Sigmoid colon (tissue), 7 donors: Measurements from ENCODE around the gene LEF1. TPM values are rescaled to one million over a fixed set of nuclear protein-coding genes. Genes with fewer than 3 reads are reported as not detected.
A peak's percentile ranks its signal among the peaks of the same experiment; 100 is the strongest.
"Not testable (repeated sequence)": the region's sequence is repeated elsewhere in the genome, so short reads cannot be mapped to it uniquely, and the experiment has no call there.

Source experiments
- DNase-seq: peaks from one replicate; pipeline ENCODE4 v3.0.0-alpha.2; 2019
- H3K27ac ChIP-seq, 4 donors: fragments of 200-600 bp; sonication (generic); one replicate each; pipeline ENCODE4 v1.5.1; 2016 to 2019; ENCODE audit warnings: mild to moderate bottlenecking in 1 of 4
- H3K27me3 ChIP-seq, 3 donors: fragments of 200-600 bp; sonication (generic); one replicate each; pipeline ENCODE4 v1.5.1; 2019; ENCODE audit warnings: mild to moderate bottlenecking in 1 of 3
- H3K36me3 ChIP-seq, 4 donors: fragments of 200-600 bp; sonication (generic); one replicate each; pipeline ENCODE4 v1.5.1; 2016 to 2019
- H3K4me1 ChIP-seq, 4 donors: fragments of 200-600 bp; sonication (generic); one replicate each; pipeline ENCODE4 v1.5.1; 2017 to 2019
- H3K4me3 ChIP-seq, 4 donors: fragments of 200-600 bp; sonication (generic); one replicate each; pipeline ENCODE4 v1.5.1; 2017 to 2019; ENCODE audit warnings: mild to moderate bottlenecking in 2 of 4, moderate library complexity in 1 of 4
- H3K9me3 ChIP-seq, 4 donors: fragments of 200-600 bp in 3 of 4; sonication (generic) in 3 of 4; one replicate each; pipeline versions ENCODE4 v1.5.1 to v1.6.1; 2013 to 2019
- CTCF ChIP-seq, 4 experiments: fragments of 450-650 bp in 3 of 4; fragments of 200-600 bp in 1 of 4; IDR thresholded peaks; one replicate each; pipeline ENCODE4 v1.5.1; 2016 to 2019; ENCODE audit warnings: antibody characterized with exemption in 4 of 4, mild to moderate bottlenecking in 3 of 4, moderate library complexity in 2 of 4
- EP300 ChIP-seq, 4 donors: sonication (generic); formaldehyde crosslinking; IDR thresholded peaks; one replicate each; pipeline ENCODE4 v1.6.1; 2017; ENCODE audit warnings: antibody characterized with exemption in 4 of 4
- POLR2A ChIP-seq, 2 donors: fragments of 450-650 bp; IDR thresholded peaks; one replicate each; pipeline ENCODE4 v1.6.1; 2016; ENCODE audit warnings: antibody characterized with exemption in 2 of 2, mild to moderate bottlenecking in 2 of 2, moderate library complexity in 2 of 2
- POLR2AphosphoS5 ChIP-seq, 4 donors: sonication (generic); formaldehyde crosslinking; IDR thresholded peaks; one replicate each; pipeline ENCODE4 v1.6.1; 2017; ENCODE audit warnings: antibody characterized with exemption in 4 of 4
- WGBS, 2 donors: extraction: QIAGEN DNeasy Blood & Tissue Kit; methylation state at CpG; one replicate each; pipeline ENCODE4 v1.1.7; 2013; 5-methylcytosine and 5-hydroxymethylcytosine counted together
- intact Hi-C: fragments of 100-400 bp; cut with DNase I; formaldehyde crosslinking; loops from one replicate; pipeline ENCODE4 v1.15.1; 2023
- polyA plus RNA-seq, 3 donors: library from polyadenylated mRNA; stranded (reverse); fragments of 200-250 nt; gene quantifications; one replicate each; pipeline ENCODE4 v1.2.3, GENCODE V29; 2013
- total RNA-seq, 4 donors: library from RNA; depleted of rRNA; stranded (reverse); fragments of >200 nt; gene quantifications; one replicate each; pipeline ENCODE4 v1.1.0, GENCODE V29; 2016
- donor health status: healthy with polysubstance abuse.
- donor health status: Bipolar disorder and iron deficiency.
- donor health status: healthy.

The LEF1 gene
- total and polyA plus RNA-seq, 7 donors: 0.83 to 25.3 (median 3.2) TPM; not detected in 1

- H3K36me3 ChIP-seq: peaks cover 0 to 56% (median 24%) of the 10 kb centered on the region in 4 donors
- no peak for TF ChIP-seq POLR2AphosphoS5 (IDR thresholded peaks at IDR 0.05)
- TF ChIP-seq CTCF (IDR thresholded peaks at IDR 0.05): no peak
- TF ChIP-seq EP300 (IDR thresholded peaks at IDR 0.05): no peak
- no peak for TF ChIP-seq POLR2A (IDR thresholded peaks at IDR 0.05)
- intact Hi-C loops: no loop called here
Observed at GRCh38 chr4:108013327-108013726, 155.4 kb downstream of the LEF1 start.

GRCh38 chr4:108012382-108012781 is 156.3 kb downstream of the LEF1 start:
- intact Hi-C loops, H3K27me3 ChIP-seq, DNase-seq, H3K4me3 ChIP-seq, H3K27ac ChIP-seq, H3K4me1 ChIP-seq, H3K9me3 ChIP-seq: not testable (repeated sequence)
- 96% methylated on average over 5 of the region's 5 CpGs for WGBS, 2 donors
- peaks cover 0 to 51% (median 24%) of the 10 kb centered on the region in 4 donors for H3K36me3 ChIP-seq

More at GRCh38 chr4:108013327-108013726, 155.4 kb downstream of the LEF1 start:
- DNase-seq: no peak
- no peak overlapping the region for H3K4me3 ChIP-seq
- H3K27me3 ChIP-seq: no peaks in the 10 kb centered on the region
- no peak overlapping the region for H3K27ac ChIP-seq
- H3K4me1 ChIP-seq: peaks cover 0 to 6% (median under 1%) of the 10 kb centered on the region in 4 donors
- no peaks in the 10 kb centered on the region for H3K9me3 ChIP-seq

- no peak for DNase-seq
- intact Hi-C loops: no loop called here
- Histone ChIP-seq H3K27me3 (no peaks in the 10 kb centered on the region), H3K9me3 (no peaks in the 10 kb centered on the region), H3K4me3 (no peak overlapping the region), H3K4me1 (peaks cover 0 to 19% (median 3%) of the 10 kb centered on the region in 4 donors), H3K27ac (peak overlapping the region in 2 of 4 donors; percentile 22 to 42), H3K36me3 (peaks cover 0 to 30% (median 8%) of the 10 kb centered on the region in 4 donors)
- WGBS, 2 donors: 98% methylated on average over 2 of the region's 2 CpGs
- no peak for TF ChIP-seq POLR2AphosphoS5 (IDR thresholded peaks at IDR 0.05)
- no peak for TF ChIP-seq POLR2A (IDR thresholded peaks at IDR 0.05)
- no peak for TF ChIP-seq EP300 (IDR thresholded peaks at IDR 0.05)
- TF ChIP-seq CTCF (IDR thresholded peaks at IDR 0.05): no peak
Observed at GRCh38 chr4:108010167-108010566, 158.6 kb downstream of the LEF1 start.

GRCh38 chr4:108008721-108009120 is 160.0 kb downstream of the LEF1 start:
- no peak for TF ChIP-seq CTCF (IDR thresholded peaks at IDR 0.05)
- TF ChIP-seq POLR2A (IDR thresholded peaks at IDR 0.05): no peak
- no peak for TF ChIP-seq POLR2AphosphoS5 (IDR thresholded peaks at IDR 0.05)
- TF ChIP-seq EP300 (IDR thresholded peaks at IDR 0.05): no peak
- Histone ChIP-seq H3K36me3 (peaks cover 0 to 18% (median 6%) of the 10 kb centered on the region in 4 donors), H3K4me1 (peaks cover 0 to 29% (median 16%) of the 10 kb centered on the region in 4 donors), H3K27ac (no peak overlapping the region), H3K27me3 (no peaks in the 10 kb centered on the region), H3K4me3 (no peak overlapping the region), H3K9me3 (no peaks in the 10 kb centered on the region)
- 95 to 96% methylated on average over 2 of the region's 2 CpGs for WGBS, 2 donors
- intact Hi-C loops: no loop called here
- DNase-seq: no peak

GRCh38 chr4:108007984-108008383 is 160.7 kb downstream of the LEF1 start:
- no peak for DNase-seq
- no peaks in the 10 kb centered on the region for H3K27me3 ChIP-seq
- H3K4me3 ChIP-seq: no peak overlapping the region
- peaks cover 0 to 18% (median 6%) of the 10 kb centered on the region in 4 donors for H3K36me3 ChIP-seq
- no peak for TF ChIP-seq EP300 (IDR thresholded peaks at IDR 0.05)
- no peak for TF ChIP-seq CTCF (IDR thresholded peaks at IDR 0.05)
- no peak for TF ChIP-seq POLR2AphosphoS5 (IDR thresholded peaks at IDR 0.05)
- TF ChIP-seq POLR2A (IDR thresholded peaks at IDR 0.05): no peak
- peaks cover 0 to 37% (median 19%) of the 10 kb centered on the region in 4 donors for H3K4me1 ChIP-seq
- H3K9me3 ChIP-seq: no peaks in the 10 kb centered on the region
- intact Hi-C loops: no loop called here
- 97 to 98% methylated on average over 7 of the region's 7 CpGs for WGBS, 2 donors
- no peak overlapping the region for H3K27ac ChIP-seq
